ENCODE results near the gene LRRC75A.
A peak's percentile ranks its signal among the peaks of the same experiment; 100 is the strongest.

DNA sequence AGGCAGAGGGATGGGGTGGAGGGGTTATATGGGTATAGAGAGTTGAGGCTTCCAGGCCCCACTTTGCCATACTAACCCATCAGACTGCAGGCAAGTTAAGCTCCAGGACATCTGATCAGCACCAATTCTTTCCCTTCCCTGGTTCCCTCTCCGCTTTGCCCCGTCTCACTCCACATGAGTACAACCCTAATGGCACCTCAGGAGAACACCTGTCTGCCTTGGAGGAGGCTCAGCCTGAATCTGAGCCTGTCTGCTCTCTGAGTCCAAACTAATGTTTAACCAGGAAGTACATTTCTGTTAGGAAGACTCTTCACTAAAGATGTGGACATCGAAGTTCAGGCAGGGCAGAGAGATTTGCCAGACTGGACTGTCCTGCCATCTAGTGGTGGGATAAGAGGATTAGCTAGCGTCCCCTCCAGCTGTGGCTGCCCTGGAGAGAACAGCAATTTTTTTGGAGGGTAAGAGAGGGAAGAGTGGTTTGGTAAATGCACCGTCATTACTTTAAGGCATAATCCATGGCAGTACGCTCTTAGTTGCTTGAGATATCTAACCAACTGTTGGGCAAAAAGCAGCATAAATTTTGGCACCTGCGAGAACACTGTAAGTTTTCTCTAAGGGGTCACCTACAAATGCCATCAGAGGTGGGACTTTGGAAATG lies 29.2 kb upstream of the LRRC75A start:
- TF ChIP-seq, protein P1, sequence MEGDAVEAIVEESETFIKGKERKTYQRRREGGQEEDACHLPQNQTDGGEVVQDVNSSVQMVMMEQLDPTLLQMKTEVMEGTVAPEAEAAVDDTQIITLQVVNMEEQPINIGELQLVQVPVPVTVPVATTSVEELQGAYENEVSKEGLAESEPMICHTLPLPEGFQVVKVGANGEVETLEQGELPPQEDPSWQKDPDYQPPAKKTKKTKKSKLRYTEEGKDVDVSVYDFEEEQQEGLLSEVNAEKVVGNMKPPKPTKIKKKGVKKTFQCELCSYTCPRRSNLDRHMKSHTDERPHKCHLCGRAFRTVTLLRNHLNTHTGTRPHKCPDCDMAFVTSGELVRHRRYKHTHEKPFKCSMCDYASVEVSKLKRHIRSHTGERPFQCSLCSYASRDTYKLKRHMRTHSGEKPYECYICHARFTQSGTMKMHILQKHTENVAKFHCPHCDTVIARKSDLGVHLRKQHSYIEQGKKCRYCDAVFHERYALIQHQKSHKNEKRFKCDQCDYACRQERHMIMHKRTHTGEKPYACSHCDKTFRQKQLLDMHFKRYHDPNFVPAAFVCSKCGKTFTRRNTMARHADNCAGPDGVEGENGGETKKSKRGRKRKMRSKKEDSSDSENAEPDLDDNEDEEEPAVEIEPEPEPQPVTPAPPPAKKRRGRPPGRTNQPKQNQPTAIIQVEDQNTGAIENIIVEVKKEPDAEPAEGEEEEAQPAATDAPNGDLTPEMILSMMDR (IDR thresholded peaks at IDR 0.05; ENCODE audit: poor library complexity): peak; percentile 96
- no peak for TF ChIP-seq EZH2phosphoT487 (IDR thresholded peaks at IDR 0.05; ENCODE audit: low read depth, severe bottlenecking, unreplicated experiment)
- TF ChIP-seq EZH2 (IDR thresholded peaks at IDR 0.05; ENCODE audit: borderline replicate concordance): no peak
